IMR-90 (cell line): ENCODE measurements around the gene ATP11B.

Experiments used
- CEBPB ChIP-seq: IDR thresholded peaks from 2 replicates; pipeline ENCODE4 v1.6.1; 2012; ENCODE audit warnings: low read depth, low read length, improper control_type of control experiment
- CHD1 ChIP-seq: IDR thresholded peaks from 2 replicates; pipeline ENCODE4 v1.6.1; 2012; ENCODE audit warnings: low read depth, low read length, improper control_type of control experiment
- FOS ChIP-seq: fragments of 150-350 bp; IDR thresholded peaks from 2 replicates; pipeline ENCODE4 v1.6.1; 2016; ENCODE audit warnings: low read depth, low read length
- MAFK ChIP-seq: IDR thresholded peaks from 2 replicates; pipeline ENCODE4 v1.6.1; 2012; ENCODE audit warnings: low read depth, low read length, improper control_type of control experiment
- MXI1 ChIP-seq: IDR thresholded peaks from 2 replicates; pipeline ENCODE4 v1.6.1; 2012; ENCODE audit warnings: low read depth, mild to moderate bottlenecking, low read length, moderate library complexity, borderline replicate concordance
- POLR2A ChIP-seq: IDR thresholded peaks from 2 replicates; pipeline ENCODE4 v1.6.1; 2012; ENCODE audit warnings: mild to moderate bottlenecking, low read depth, low read length
- RAD21 ChIP-seq: IDR thresholded peaks from 2 replicates; pipeline ENCODE4 v1.6.1; 2012; ENCODE audit warnings: low read length, improper control_type of control experiment
- RCOR1 ChIP-seq: IDR thresholded peaks from 2 replicates; pipeline ENCODE4 v1.6.1; 2012; ENCODE audit warnings: mild to moderate bottlenecking, low read length, improper control_type of control experiment; ENCODE audit not compliant: insufficient replicate concordance
- RFX5 ChIP-seq: IDR thresholded peaks from 2 replicates; pipeline ENCODE4 v1.8.0; 2012; ENCODE audit warnings: low read depth, mild to moderate bottlenecking, low read length, moderate library complexity
- SMC3 ChIP-seq: fragments of 150-350 bp; IDR thresholded peaks from 2 replicates; pipeline ENCODE4 v1.6.1; 2016; ENCODE audit warnings: low read depth, mild to moderate bottlenecking, antibody characterized with exemption, low read length, moderate library complexity
- TF ChIP-seq, protein P1 (sequence below): conservative IDR thresholded peaks from 2 replicates; pipeline ENCODE4 v1.5.1; 2012; ENCODE audit warnings: mild to moderate bottlenecking, low read depth, low read length, improper control_type of control experiment
- TF ChIP-seq, protein P2 (sequence below): fragments of 150-350 bp; IDR thresholded peaks from 2 replicates; pipeline ENCODE4 v1.6.1; 2017; ENCODE audit warnings: mild to moderate bottlenecking, antibody characterized with exemption, low read length, low read depth
- TF ChIP-seq, protein P3 (sequence below): fragments of 150-350 bp; IDR thresholded peaks from 2 replicates; pipeline ENCODE4 v1.6.1; 2016; ENCODE audit warnings: low read depth, mild to moderate bottlenecking, low read length, moderate library complexity, borderline replicate concordance

DNA sequence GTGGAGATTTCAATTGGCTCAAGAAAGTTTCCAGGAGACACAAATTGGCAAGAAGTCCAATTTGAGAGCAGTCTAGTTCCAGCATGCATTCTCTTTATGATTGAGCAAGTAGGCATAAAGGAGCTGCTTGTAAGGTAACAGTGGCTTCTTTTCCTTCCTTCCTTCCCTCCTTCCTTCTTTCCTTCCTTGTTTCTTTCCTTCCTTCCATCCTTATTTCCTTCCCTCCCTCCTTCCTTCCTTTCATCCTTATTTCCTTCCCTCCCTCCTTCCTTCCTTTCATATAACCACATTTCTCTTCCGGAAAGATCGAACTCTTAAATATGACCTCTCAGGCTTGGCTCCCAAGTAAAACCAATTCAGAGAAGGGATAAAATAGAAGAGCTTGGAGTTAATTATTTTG, 29.4 kb upstream of the ATP11B start:
- TF ChIP-seq CEBPB (no peak), RCOR1 (no peak), POLR2A (no peak), RAD21 (no peak), MXI1 (no peak), FOS (no peak), CHD1 (no peak), RFX5 (no peak), SMC3 (no peak), MAFK (no peak)
- TF ChIP-seq, protein P1, sequence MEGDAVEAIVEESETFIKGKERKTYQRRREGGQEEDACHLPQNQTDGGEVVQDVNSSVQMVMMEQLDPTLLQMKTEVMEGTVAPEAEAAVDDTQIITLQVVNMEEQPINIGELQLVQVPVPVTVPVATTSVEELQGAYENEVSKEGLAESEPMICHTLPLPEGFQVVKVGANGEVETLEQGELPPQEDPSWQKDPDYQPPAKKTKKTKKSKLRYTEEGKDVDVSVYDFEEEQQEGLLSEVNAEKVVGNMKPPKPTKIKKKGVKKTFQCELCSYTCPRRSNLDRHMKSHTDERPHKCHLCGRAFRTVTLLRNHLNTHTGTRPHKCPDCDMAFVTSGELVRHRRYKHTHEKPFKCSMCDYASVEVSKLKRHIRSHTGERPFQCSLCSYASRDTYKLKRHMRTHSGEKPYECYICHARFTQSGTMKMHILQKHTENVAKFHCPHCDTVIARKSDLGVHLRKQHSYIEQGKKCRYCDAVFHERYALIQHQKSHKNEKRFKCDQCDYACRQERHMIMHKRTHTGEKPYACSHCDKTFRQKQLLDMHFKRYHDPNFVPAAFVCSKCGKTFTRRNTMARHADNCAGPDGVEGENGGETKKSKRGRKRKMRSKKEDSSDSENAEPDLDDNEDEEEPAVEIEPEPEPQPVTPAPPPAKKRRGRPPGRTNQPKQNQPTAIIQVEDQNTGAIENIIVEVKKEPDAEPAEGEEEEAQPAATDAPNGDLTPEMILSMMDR, result no peak
- TF ChIP-seq, protein P2, sequence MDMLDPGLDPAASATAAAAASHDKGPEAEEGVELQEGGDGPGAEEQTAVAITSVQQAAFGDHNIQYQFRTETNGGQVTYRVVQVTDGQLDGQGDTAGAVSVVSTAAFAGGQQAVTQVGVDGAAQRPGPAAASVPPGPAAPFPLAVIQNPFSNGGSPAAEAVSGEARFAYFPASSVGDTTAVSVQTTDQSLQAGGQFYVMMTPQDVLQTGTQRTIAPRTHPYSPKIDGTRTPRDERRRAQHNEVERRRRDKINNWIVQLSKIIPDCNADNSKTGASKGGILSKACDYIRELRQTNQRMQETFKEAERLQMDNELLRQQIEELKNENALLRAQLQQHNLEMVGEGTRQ, result no peak
- TF ChIP-seq, protein P3, sequence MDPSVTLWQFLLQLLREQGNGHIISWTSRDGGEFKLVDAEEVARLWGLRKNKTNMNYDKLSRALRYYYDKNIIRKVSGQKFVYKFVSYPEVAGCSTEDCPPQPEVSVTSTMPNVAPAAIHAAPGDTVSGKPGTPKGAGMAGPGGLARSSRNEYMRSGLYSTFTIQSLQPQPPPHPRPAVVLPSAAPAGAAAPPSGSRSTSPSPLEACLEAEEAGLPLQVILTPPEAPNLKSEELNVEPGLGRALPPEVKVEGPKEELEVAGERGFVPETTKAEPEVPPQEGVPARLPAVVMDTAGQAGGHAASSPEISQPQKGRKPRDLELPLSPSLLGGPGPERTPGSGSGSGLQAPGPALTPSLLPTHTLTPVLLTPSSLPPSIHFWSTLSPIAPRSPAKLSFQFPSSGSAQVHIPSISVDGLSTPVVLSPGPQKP, result no peak
